Testis (tissue), 3 donors: Measurements from ENCODE around the gene TMEM178B. TPM values are rescaled to one million over a fixed set of nuclear protein-coding genes. Genes with fewer than 3 reads are reported as not detected.

ENCODE experiments used
- DNase-seq: peaks from one replicate; pipeline ENCODE4 v3.0.0-alpha.2; 2019
- H3K27ac ChIP-seq, 2 donors: fragments of 200-600 bp; sonication (generic); one replicate each; pipeline ENCODE4 v1.5.1; 2019
- H3K27me3 ChIP-seq: fragments of 200-600 bp; sonication (generic); one replicate; pipeline ENCODE4 v1.5.1; 2019
- H3K36me3 ChIP-seq: fragments of 200-600 bp; sonication (generic); one replicate; pipeline ENCODE4 v1.5.1; 2017; ENCODE audit warnings: low read depth; ENCODE audit errors: missing control alignments
- H3K4me1 ChIP-seq: fragments of 200-600 bp; sonication (generic); one replicate; pipeline ENCODE4 v1.5.1; 2019
- H3K4me3 ChIP-seq, 2 donors: fragments of 200-600 bp; sonication (generic); one replicate each; pipeline ENCODE4 v1.5.1; 2017 to 2019
- H3K9me3 ChIP-seq: fragments of 200-600 bp; sonication (generic); one replicate; pipeline ENCODE4 v1.5.1; 2017
- POLR2A ChIP-seq: fragments of 450-650 bp; IDR thresholded peaks from one replicate; pipeline ENCODE4 v1.6.1; 2017; ENCODE audit warnings: antibody characterized with exemption, mild to moderate bottlenecking, moderate library complexity
- WGBS, 2 donors: methylation state at CpG; one replicate each; pipeline ENCODE4 v1.1.5; 2018; 5-methylcytosine and 5-hydroxymethylcytosine counted together
- intact Hi-C: fragments of 100-400 bp; cut with DNase I; formaldehyde crosslinking; loops from one replicate; pipeline ENCODE4 v1.15.1; 2023; ENCODE audit warnings: low total_unique reads
- polyA plus RNA-seq: library from polyadenylated mRNA; stranded (reverse); fragments of 350-450 nt; fragmentation: Illumina TruSeq; extraction: RNeasy Lipid Tissue Mini Kit (QIAGEN cat#74804); gene quantifications from one replicate; pipeline ENCODE4 v1.2.3, GENCODE V29; 2014; ENCODE audit warnings: low read depth, low replicate concordance; ENCODE audit not compliant: insufficient read depth
- total RNA-seq, 2 donors: library from RNA; depleted of rRNA; stranded (reverse); fragments of >200 nt; gene quantifications; one replicate each; pipeline ENCODE4 v1.2.3, GENCODE V29; 2016
- TF ChIP-seq, protein P1 (sequence below), 3 experiments: fragments of 450-650 bp in 2 of 3; fragments of 200-600 bp in 1 of 3; sonication (generic) in 1 of 3; IDR thresholded peaks; one replicate each; pipeline ENCODE4 v1.5.1; 2016 to 2019; ENCODE audit warnings: antibody characterized with exemption in 3 of 3, mild to moderate bottlenecking in 2 of 3, moderate library complexity in 1 of 3

TMEM178B gene
- total and polyA plus RNA-seq, 3 donors from 2014 or later: 1.7 to 7.2 (median 2.0) TPM

DNA sequence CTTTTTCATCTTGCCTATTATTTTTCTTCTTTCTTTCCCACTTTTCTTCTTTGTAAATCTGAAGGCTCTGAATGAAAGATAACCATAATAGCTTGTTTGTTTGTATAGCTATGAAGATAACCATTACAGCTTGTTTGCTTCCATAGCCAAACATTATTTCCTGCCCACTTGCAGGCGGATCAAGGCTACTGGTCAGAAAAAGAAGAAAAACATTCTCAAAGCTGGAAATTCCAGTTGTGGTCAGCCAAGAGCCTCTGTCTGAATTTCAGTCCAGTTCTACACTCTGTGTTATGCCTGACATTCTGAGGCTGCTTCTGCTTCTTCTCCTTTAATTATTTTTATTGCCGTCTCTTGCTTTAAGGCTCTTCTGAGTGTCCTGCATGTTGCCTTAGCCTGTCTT is 48.9 kb downstream of the TMEM178B start:
- H3K9me3 ChIP-seq: no peaks in the 10 kb centered on the region
- no peak for TF ChIP-seq POLR2A
- TF ChIP-seq, protein P1, sequence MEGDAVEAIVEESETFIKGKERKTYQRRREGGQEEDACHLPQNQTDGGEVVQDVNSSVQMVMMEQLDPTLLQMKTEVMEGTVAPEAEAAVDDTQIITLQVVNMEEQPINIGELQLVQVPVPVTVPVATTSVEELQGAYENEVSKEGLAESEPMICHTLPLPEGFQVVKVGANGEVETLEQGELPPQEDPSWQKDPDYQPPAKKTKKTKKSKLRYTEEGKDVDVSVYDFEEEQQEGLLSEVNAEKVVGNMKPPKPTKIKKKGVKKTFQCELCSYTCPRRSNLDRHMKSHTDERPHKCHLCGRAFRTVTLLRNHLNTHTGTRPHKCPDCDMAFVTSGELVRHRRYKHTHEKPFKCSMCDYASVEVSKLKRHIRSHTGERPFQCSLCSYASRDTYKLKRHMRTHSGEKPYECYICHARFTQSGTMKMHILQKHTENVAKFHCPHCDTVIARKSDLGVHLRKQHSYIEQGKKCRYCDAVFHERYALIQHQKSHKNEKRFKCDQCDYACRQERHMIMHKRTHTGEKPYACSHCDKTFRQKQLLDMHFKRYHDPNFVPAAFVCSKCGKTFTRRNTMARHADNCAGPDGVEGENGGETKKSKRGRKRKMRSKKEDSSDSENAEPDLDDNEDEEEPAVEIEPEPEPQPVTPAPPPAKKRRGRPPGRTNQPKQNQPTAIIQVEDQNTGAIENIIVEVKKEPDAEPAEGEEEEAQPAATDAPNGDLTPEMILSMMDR (IDR thresholded peaks at IDR 0.05): no peak
- intact Hi-C loops: no loop called here

DNA sequence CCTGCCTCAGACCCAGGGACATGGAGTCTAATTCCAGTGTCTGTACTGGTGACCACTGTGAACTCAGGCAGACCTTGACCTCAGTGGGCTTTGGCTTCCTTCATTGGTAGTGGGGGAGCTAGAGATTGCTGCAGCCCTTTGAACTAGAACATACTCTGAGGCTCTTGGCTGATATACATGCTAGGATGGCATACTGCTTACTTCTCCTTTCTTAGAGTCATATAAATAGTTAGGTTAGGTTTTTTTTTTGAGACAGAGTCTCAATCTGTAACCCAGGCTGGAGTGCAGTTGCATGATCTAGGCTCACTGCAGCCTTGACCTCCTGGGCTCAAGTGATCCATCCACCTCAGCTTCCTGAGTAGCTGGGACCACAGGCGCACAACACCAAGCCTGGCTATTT is 49.7 kb downstream of the TMEM178B start:
- intact Hi-C loops: no loop called here
- WGBS, 2 donors: 89 to 92% methylated on average over 1 of the region's 1 CpG
- H3K27ac ChIP-seq: no peak overlapping the region
- DNase-seq: no peak
- no peaks in the 10 kb centered on the region for H3K27me3 ChIP-seq
- TF ChIP-seq, protein P1 (IDR thresholded peaks at IDR 0.05): no peak
- TF ChIP-seq POLR2A: no peak
- no peaks in the 10 kb centered on the region for H3K36me3 ChIP-seq
- H3K4me3 ChIP-seq: no peak overlapping the region
- no peaks in the 10 kb centered on the region for H3K9me3 ChIP-seq
- H3K4me1 ChIP-seq: no peaks in the 10 kb centered on the region

More for the DNA sequence above, 48.9 kb downstream of the TMEM178B start:
- Histone ChIP-seq H3K27me3 (no peaks in the 10 kb centered on the region), H3K27ac (no peak overlapping the region), H3K36me3 (no peaks in the 10 kb centered on the region), H3K4me1 (no peaks in the 10 kb centered on the region), H3K4me3 (no peak overlapping the region)
- WGBS, 2 donors: 56 to 59% methylated on average over 2 of the region's 2 CpGs
- DNase-seq: no peak

DNA sequence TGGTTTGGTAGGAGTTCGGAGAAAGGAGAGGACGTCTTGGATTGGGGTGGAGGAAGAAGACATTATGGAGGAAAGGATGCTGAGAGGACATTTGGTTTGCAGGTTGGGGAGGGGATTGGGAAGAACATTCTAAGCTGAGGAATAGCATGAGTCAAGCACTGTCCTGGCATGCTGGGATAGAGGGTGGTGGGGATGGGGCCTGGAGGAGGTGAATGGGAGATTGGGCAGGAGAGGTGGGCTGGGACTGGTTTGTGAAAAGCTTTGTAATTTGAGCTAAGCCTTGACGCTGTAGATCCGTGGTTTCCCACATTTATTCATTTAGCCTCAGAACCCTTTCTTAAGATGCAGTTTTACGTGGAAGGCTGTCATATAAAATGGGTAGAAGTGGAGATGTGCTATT is 52.2 kb downstream of the TMEM178B start:
- no peaks in the 10 kb centered on the region for H3K9me3 ChIP-seq
- H3K27me3 ChIP-seq: no peaks in the 10 kb centered on the region
- no peak overlapping the region for H3K4me3 ChIP-seq
- H3K36me3 ChIP-seq: no peaks in the 10 kb centered on the region
- DNase-seq: no peak
- 74% methylated on average over 5 of the region's 5 CpGs for WGBS, 2 donors
- no peak overlapping the region for H3K27ac ChIP-seq
- TF ChIP-seq, protein P1 (IDR thresholded peaks at IDR 0.05): no peak
- no peak for TF ChIP-seq POLR2A
- H3K4me1 ChIP-seq: no peaks in the 10 kb centered on the region
- intact Hi-C loops: no loop called here

DNA sequence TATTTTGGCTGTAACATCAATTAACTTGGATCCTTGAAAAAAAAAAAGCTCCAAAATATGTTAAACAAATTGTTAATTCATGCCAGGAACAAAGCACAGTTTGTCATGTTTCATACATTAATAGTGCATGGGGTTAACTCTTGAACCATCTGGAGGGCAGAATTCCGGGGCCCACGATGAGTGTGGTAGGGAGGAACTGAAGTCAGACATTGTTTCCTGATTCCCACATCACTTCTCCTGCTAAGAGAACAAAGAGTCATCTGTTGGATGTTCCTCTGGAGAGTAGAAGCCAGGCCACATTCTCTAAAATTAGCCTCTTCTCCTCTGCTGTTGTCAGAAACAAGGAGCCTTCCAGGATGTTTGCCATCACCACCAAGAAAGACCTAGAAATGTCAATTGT is 54.6 kb downstream of the TMEM178B start:
- intact Hi-C loops: no loop called here
- no peak overlapping the region for H3K27ac ChIP-seq
- no peaks in the 10 kb centered on the region for H3K4me1 ChIP-seq
- 51 to 67% methylated on average over 2 of the region's 2 CpGs for WGBS, 2 donors
- H3K27me3 ChIP-seq: no peaks in the 10 kb centered on the region
- H3K36me3 ChIP-seq: no peaks in the 10 kb centered on the region
- TF ChIP-seq POLR2A: no peak
- TF ChIP-seq, protein P1 (IDR thresholded peaks at IDR 0.05): no peak
- no peak overlapping the region for H3K4me3 ChIP-seq
- no peak for DNase-seq
- no peaks in the 10 kb centered on the region for H3K9me3 ChIP-seq

DNA sequence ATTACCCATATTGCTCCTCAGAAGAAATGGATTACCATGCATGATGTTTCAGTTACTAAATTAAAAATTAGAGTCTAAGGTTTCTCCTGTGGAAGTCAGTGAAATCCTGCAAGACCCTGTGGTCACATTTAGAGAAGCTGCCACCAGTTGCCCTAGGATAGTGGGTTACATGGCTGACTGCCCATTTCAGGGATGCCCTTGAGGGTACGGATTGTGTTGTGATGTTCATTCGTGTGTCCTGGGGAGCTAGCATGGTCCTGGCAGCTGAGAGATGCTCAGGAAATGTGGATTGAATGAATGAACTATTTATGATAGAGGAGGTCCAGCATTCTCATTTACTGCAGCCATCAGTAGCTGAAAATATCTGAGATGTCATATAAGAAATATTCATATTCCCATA is 55.1 kb downstream of the TMEM178B start:
- no peaks in the 10 kb centered on the region for H3K27me3 ChIP-seq
- no peaks in the 10 kb centered on the region for H3K4me1 ChIP-seq
- no peaks in the 10 kb centered on the region for H3K36me3 ChIP-seq
- H3K27ac ChIP-seq: no peak overlapping the region
- no peak for TF ChIP-seq POLR2A
- TF ChIP-seq, protein P1 (IDR thresholded peaks at IDR 0.05): no peak
- no peak for DNase-seq
- no peak overlapping the region for H3K4me3 ChIP-seq
- WGBS, 2 donors: 77 to 78% methylated on average over 2 of the region's 2 CpGs
- H3K9me3 ChIP-seq: no peaks in the 10 kb centered on the region
- intact Hi-C loops: no loop called here
